Gastrocnemius medialis (tissue), 4 donors: Measurements from ENCODE around the gene MSTO1.
"Not testable (repeated sequence)": the region's sequence is repeated elsewhere in the genome, so short reads cannot be mapped to it uniquely, and the experiment has no call there.

ENCODE experiments used
- POLR2A ChIP-seq, 2 donors: fragments of 450-650 bp; IDR thresholded peaks; one replicate each; pipeline ENCODE4 v1.6.1; 2017; ENCODE audit warnings: antibody characterized with exemption in 2 of 2, mild to moderate bottlenecking in 2 of 2, moderate library complexity in 2 of 2
- TF ChIP-seq, protein P1 (sequence below), 5 experiments: fragments of 450-650 bp in 3 of 5; fragments of 200-600 bp in 2 of 5; sonication (generic) in 2 of 5; IDR thresholded peaks in 4 of 5; conservative IDR thresholded peaks in 1 of 5; 1 replicate in 4 of 5; 2 replicates in 1 of 5; pipeline ENCODE4 v1.5.1; 2016 to 2019; ENCODE audit warnings: antibody characterized with exemption in 5 of 5, mild to moderate bottlenecking in 3 of 5, moderate library complexity in 3 of 5

DNA sequence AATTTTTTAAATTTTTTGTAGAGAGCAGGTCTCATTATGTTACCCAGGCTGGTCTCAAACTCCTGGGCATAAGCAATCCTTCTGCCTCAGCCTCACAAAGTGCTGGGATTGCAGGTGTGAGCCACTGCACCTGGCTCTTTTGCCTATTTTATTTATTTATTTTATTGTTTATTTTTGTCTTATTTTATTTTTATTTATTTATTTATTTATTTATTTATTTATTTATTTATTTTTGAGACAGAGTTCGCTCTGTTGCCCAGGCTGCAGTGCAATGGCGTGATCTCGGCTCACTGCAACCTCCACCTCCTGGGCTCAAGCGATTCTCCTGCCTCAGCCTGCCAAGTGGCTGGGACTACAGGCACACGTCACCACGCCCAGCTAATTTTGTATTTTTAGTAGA is 34.4 kb upstream of the MSTO1 start:
- not testable (repeated sequence) for TF ChIP-seq POLR2A (IDR thresholded peaks at IDR 0.05)
- TF ChIP-seq, protein P1, sequence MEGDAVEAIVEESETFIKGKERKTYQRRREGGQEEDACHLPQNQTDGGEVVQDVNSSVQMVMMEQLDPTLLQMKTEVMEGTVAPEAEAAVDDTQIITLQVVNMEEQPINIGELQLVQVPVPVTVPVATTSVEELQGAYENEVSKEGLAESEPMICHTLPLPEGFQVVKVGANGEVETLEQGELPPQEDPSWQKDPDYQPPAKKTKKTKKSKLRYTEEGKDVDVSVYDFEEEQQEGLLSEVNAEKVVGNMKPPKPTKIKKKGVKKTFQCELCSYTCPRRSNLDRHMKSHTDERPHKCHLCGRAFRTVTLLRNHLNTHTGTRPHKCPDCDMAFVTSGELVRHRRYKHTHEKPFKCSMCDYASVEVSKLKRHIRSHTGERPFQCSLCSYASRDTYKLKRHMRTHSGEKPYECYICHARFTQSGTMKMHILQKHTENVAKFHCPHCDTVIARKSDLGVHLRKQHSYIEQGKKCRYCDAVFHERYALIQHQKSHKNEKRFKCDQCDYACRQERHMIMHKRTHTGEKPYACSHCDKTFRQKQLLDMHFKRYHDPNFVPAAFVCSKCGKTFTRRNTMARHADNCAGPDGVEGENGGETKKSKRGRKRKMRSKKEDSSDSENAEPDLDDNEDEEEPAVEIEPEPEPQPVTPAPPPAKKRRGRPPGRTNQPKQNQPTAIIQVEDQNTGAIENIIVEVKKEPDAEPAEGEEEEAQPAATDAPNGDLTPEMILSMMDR (IDR thresholded peaks at IDR 0.05 in 4 of 5, conservative IDR thresholded peaks at IDR 0.05 in 1 of 5): not testable (repeated sequence)
